Panc1 (cell line): ENCODE data around the gene SEC22A.

Experiments used
- CTCF ChIP-seq: fragments of 450-650 bp; IDR thresholded peaks from 2 replicates; pipeline ENCODE4 v1.5.1; 2017; ENCODE audit warnings: mild to moderate bottlenecking
- POLR2AphosphoS5 ChIP-seq: IDR thresholded peaks from 2 replicates; pipeline ENCODE4 v1.6.1; 2012; ENCODE audit warnings: mild to moderate bottlenecking, low read depth, low read length, moderate library complexity
- REST ChIP-seq, 2 experiments: IDR thresholded peaks; 2 replicates each; pipeline ENCODE4 v1.6.1; 2011 to 2012; ENCODE audit warnings: low read depth in 2 of 2, control low read depth in 1 of 2, low read length in 1 of 2, mild to moderate bottlenecking in 1 of 2, moderate library complexity in 1 of 2; ENCODE audit not compliant: insufficient read depth in 1 of 2
- SIN3A ChIP-seq: IDR thresholded peaks from 2 replicates; pipeline ENCODE4 v1.6.1; 2012; ENCODE audit warnings: low read depth, mild to moderate bottlenecking, low read length, moderate library complexity, borderline replicate concordance; ENCODE audit not compliant: insufficient read depth

GRCh38 chr3:123271466-123272159, 69.9 kb downstream of the SEC22A start:
- TF ChIP-seq CTCF (no peak), POLR2AphosphoS5 (no peak), REST (IDR thresholded peaks at IDR 0.05; ENCODE audit: insufficient read depth in 1 of 2, low read depth in 2 of 2, low read length in 1 of 2) (no peak), SIN3A (no peak)
